Measurements from ENCODE around the gene STX2. TPM values are rescaled to one million over a fixed set of nuclear protein-coding genes. Genes with fewer than 3 reads are reported as not detected.
"Not testable (repeated sequence)": the region's sequence is repeated elsewhere in the genome, so short reads cannot be mapped to it uniquely, and the experiment has no call there.

STX2 gene
- total RNA-seq, 4 donors from 2014 or later = 8.1 to 22.1 (median 9.7) TPM

- in situ Hi-C loops (cut with MboI; ENCODE audit: low pct_ligation_motif_present in 1 of 4, low pct_unique_long_range_greater_than_20kb in 1 of 4, low sequenced_read_pairs in 3 of 4) = no loop called here
- TF ChIP-seq CTCF (IDR thresholded peaks at IDR 0.05) = peak in 4 of 5 experiments; percentile 25 to 34 (median 32)
- TF ChIP-seq POLR2AphosphoS5 (IDR thresholded peaks at IDR 0.05) = no peak
- no peaks in the 10 kb centered on the region for H3K4me1 ChIP-seq
Observed at GRCh38 chr12:130761537-130762318, 77.3 kb downstream of the STX2 start.

DNA sequence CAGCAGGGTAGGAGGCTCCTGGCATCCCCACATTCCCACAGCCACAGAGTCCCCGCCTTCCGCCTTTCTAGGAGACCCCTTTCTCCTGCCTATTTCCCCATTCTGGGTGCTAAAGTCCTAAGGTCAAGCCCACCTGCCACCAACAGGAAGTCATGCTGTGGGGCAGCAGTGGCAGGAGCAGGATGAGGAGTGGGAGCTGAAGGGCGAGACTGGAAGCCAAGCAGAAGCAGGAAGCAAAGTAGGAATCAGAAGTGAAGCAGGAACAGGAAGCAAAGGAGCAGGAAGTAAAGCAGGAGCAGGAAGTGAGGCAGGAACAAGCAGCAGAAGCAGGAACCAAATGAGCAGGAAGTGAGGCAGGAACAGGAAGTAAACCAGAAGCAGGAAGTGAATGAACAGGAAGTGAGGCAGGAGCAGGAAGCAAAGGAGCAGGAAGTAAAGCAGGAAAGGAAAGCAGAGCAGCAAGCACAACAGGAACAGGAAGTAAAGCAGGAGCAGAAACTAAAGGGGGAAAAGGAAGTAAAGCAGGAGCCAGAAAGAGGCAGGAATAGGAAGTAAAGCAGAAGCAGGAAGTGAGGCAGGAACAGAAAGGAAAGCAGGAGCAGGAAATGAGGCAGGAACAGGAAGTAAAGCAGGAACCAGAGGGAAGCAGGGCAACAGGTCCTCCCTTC, 84.7 kb downstream of the STX2 start:
- 87 to 89% methylated on average over 3 of the region's 3 CpGs for WGBS, 2 donors (ENCODE audit: low coverage in 1 of 2)
- Histone ChIP-seq H3K4me1 (no peaks in the 10 kb centered on the region), H3K36me3 (no peaks in the 10 kb centered on the region), H3K27me3 (peaks cover 5% of the 10 kb centered on the region), H3K4me3 (no peak overlapping the region), H3K27ac (no peak overlapping the region), H3K9me3 (no peaks in the 10 kb centered on the region)
- intact Hi-C loops (cut with DNase I; ENCODE audit: low total_unique reads) = no loop called here
- in situ Hi-C loops (cut with MboI; ENCODE audit: low pct_ligation_motif_present in 1 of 4, low pct_unique_long_range_greater_than_20kb in 1 of 4, low sequenced_read_pairs in 3 of 4) = no loop called here
- TF ChIP-seq POLR2A (IDR thresholded peaks at IDR 0.05) = no peak
- TF ChIP-seq CTCF (IDR thresholded peaks at IDR 0.05) = no peak
- TF ChIP-seq EP300 (IDR thresholded peaks at IDR 0.05; ENCODE audit: low read depth) = no peak
- TF ChIP-seq POLR2AphosphoS5 (IDR thresholded peaks at IDR 0.05) = no peak
- no peak for DNase-seq

More at GRCh38 chr12:130761537-130762318, 77.3 kb downstream of the STX2 start:
- intact Hi-C loops (cut with DNase I; ENCODE audit: low total_unique reads) = no loop called here
- Histone ChIP-seq H3K36me3 (no peaks in the 10 kb centered on the region), H3K27ac (no peak overlapping the region), H3K9me3 (no peaks in the 10 kb centered on the region), H3K27me3 (peaks cover 11% of the 10 kb centered on the region), H3K4me3 (no peak overlapping the region)
- 30% methylated on average over 26 of the region's 29 CpGs; no CpG with 5 or more reads in 1 of the 2 donors for WGBS, 2 donors (ENCODE audit: low coverage in 1 of 2)
- DNase-seq = peak; percentile 26

GRCh38 chr12:130752692-130753230, 86.3 kb downstream of the STX2 start:
- H3K27ac ChIP-seq = no peak overlapping the region
- H3K4me1 ChIP-seq = no peaks in the 10 kb centered on the region
- no peak overlapping the region for H3K4me3 ChIP-seq
- peaks cover 5% of the 10 kb centered on the region for H3K27me3 ChIP-seq
- WGBS, 2 donors (ENCODE audit: low coverage in 1 of 2) = 19 to 56% methylated on average over 6 to 20 of the region's 20 CpGs
- intact Hi-C loops (cut with DNase I; ENCODE audit: low total_unique reads) = no loop called here
- H3K36me3 ChIP-seq = no peaks in the 10 kb centered on the region
- TF ChIP-seq POLR2AphosphoS5 (IDR thresholded peaks at IDR 0.05) = no peak
- TF ChIP-seq EP300 (IDR thresholded peaks at IDR 0.05; ENCODE audit: low read depth) = no peak
- TF ChIP-seq POLR2A (IDR thresholded peaks at IDR 0.05) = no peak
- no peak for TF ChIP-seq CTCF (IDR thresholded peaks at IDR 0.05)
- no peaks in the 10 kb centered on the region for H3K9me3 ChIP-seq
- in situ Hi-C loops (cut with MboI; ENCODE audit: low pct_ligation_motif_present in 1 of 4, low pct_unique_long_range_greater_than_20kb in 1 of 4, low sequenced_read_pairs in 3 of 4) = no loop called here
- DNase-seq = no peak

DNA sequence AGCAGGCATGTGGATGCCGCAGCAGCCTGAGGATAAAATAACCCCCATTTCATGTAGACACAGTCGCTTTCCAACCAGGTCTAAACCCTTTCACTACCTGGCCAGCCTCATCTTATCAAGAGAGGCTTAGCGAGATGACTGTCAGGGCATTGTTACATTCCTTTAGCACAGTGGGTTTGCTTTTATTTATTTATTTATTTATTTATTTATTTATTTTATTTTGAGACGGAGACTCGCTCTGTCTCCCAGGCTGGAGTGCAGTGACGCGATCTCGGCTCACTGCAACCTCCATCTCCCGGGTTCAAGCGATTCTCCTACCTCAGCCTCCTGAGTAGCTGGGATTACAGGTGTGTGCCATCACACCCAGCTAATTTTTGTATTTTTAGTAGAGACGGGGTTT, 87.0 kb downstream of the STX2 start:
- H3K4me3 ChIP-seq; H3K4me1 ChIP-seq; in situ Hi-C loops (cut with MboI; ENCODE audit: low pct_ligation_motif_present in 1 of 4, low pct_unique_long_range_greater_than_20kb in 1 of 4, low sequenced_read_pairs in 3 of 4); H3K27me3 ChIP-seq; DNase-seq; H3K27ac ChIP-seq; H3K36me3 ChIP-seq; H3K9me3 ChIP-seq; intact Hi-C loops (cut with DNase I; ENCODE audit: low total_unique reads): not testable (repeated sequence)
- WGBS, 2 donors (ENCODE audit: low coverage in 1 of 2) = 25 to 91% methylated on average over 1 to 11 of the region's 11 CpGs
